ENCODE measurements around the gene GCNT4. TPM values are rescaled to one million over a fixed set of nuclear protein-coding genes. Genes with fewer than 3 reads are reported as not detected.

The GCNT4 gene
- total and polyA plus RNA-seq, 2 donors (not counting 3 experiments of a cell fraction or from before 2014, with no cell fraction given): not detected

DNA sequence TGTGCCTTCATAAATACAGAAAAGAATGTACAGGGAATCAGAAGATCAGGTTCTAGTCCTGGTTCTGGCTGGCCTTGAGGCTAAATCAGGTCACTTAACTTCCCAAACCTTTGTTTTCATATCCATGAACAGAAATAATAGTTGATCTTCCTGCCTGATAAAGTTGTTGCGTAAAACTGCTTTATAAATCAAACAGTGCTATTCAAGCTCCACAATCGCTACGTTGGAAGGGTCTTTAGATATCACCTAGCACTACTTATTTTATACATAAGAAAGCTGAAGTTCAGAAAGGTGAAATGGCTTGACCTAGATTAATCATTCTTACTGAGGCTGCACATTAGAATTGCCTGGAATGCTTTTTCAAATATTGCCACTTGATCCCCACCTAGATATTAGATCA is 36.3 kb upstream of the GCNT4 start:
- POLR2A ChIA-PET: no interaction called here
- BruUV-seq (replicated peaks): no TSS peak
- DNase-seq (ENCODE audit: low read depth, low spot score) (no peak), FAIRE-seq (no peak)
- intact Hi-C loops (cut with micrococcal nuclease) (no loop called here), dilution Hi-C loops (cut with MboI; ENCODE audit: extremely low pct_ligation_motif_present, low sequenced_read_pairs) (no loop called here)
- H3K9me1 ChIP-seq (replicated peaks; ENCODE audit: control insufficient read depth, extremely low read depth, insufficient read depth, low read length): no peaks in the 10 kb centered on the region
- H3K4me1 ChIP-seq (ENCODE audit: control insufficient read depth, extremely low read depth, insufficient read depth, low read length): no peaks in the 10 kb centered on the region
- H3K9me3 ChIP-seq (replicated peaks; ENCODE audit: control insufficient read depth, insufficient read depth, low read length): no peaks in the 10 kb centered on the region
- no peak overlapping the region for H2AFZ ChIP-seq (ENCODE audit: low read depth, low read length)
- H3K79me2 ChIP-seq (ENCODE audit: control insufficient read depth, insufficient read depth, low read length): no peaks in the 10 kb centered on the region
- H3K27ac ChIP-seq (ENCODE audit: insufficient read depth, low read depth, low read length): no peak overlapping the region
- no peaks in the 10 kb centered on the region for H3K36me3 ChIP-seq (ENCODE audit: control insufficient read depth in 2 of 2, extremely low read depth in 1 of 2, insufficient read depth in 2 of 2, low read length in 2 of 2)
- no peaks in the 10 kb centered on the region for H4K20me1 ChIP-seq (replicated peaks; ENCODE audit: control insufficient read depth, extremely low read depth, insufficient read depth, low read length)
- CTCF ChIA-PET: interaction anchor here (0.9 kb wide), 1 partner anchor 15 kb away, joined by 3 read pairs; no protein-coding TSS in a partner anchor
- no peak overlapping the region for H3K9ac ChIP-seq (replicated peaks; ENCODE audit: extremely low read depth, insufficient read depth, low read length)
- H3K4me2 ChIP-seq (ENCODE audit: insufficient read depth, low read length): no peak overlapping the region
- peaks cover 6 to 14% of the 10 kb centered on the region in 2 experiments for H3K27me3 ChIP-seq (ENCODE audit: control insufficient read depth in 2 of 2, insufficient read depth in 2 of 2, low read length in 2 of 2)
- no peak overlapping the region for H3K4me3 ChIP-seq (replicated peaks in 1 of 3; ENCODE audit: insufficient read depth in 1 of 3, low read depth in 1 of 3, low read length in 3 of 3)
- TF ChIP-seq MYC (IDR thresholded peaks at IDR 0.05; ENCODE audit: low read depth, low read length): no peak
- TF ChIP-seq, protein P1, sequence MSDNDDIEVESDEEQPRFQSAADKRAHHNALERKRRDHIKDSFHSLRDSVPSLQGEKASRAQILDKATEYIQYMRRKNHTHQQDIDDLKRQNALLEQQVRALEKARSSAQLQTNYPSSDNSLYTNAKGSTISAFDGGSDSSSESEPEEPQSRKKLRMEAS (IDR thresholded peaks at IDR 0.05; ENCODE audit: insufficient read depth, insufficient read length): no peak
- no peak for TF ChIP-seq GATA2 (IDR thresholded peaks at IDR 0.05; ENCODE audit: insufficient read depth, insufficient read length, low read depth, low read length)
- TF ChIP-seq POLR2AphosphoS5 (IDR thresholded peaks at IDR 0.05; ENCODE audit: insufficient read depth, low read depth, low read length): no peak
- TF ChIP-seq POLR2A (IDR thresholded peaks at IDR 0.05; ENCODE audit: low read depth, low read length): no peak
- TF ChIP-seq EZH2 (IDR thresholded peaks at IDR 0.05; ENCODE audit: borderline replicate concordance, low read depth, low read length, severe bottlenecking): no peak
- TF ChIP-seq, protein P2, sequence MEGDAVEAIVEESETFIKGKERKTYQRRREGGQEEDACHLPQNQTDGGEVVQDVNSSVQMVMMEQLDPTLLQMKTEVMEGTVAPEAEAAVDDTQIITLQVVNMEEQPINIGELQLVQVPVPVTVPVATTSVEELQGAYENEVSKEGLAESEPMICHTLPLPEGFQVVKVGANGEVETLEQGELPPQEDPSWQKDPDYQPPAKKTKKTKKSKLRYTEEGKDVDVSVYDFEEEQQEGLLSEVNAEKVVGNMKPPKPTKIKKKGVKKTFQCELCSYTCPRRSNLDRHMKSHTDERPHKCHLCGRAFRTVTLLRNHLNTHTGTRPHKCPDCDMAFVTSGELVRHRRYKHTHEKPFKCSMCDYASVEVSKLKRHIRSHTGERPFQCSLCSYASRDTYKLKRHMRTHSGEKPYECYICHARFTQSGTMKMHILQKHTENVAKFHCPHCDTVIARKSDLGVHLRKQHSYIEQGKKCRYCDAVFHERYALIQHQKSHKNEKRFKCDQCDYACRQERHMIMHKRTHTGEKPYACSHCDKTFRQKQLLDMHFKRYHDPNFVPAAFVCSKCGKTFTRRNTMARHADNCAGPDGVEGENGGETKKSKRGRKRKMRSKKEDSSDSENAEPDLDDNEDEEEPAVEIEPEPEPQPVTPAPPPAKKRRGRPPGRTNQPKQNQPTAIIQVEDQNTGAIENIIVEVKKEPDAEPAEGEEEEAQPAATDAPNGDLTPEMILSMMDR (IDR thresholded peaks at IDR 0.05; ENCODE audit: extremely low read depth in 1 of 2, insufficient read depth in 1 of 2, low read depth in 1 of 2, low read length in 2 of 2): no peak
- TF ChIP-seq FOS (IDR thresholded peaks at IDR 0.05; ENCODE audit: borderline replicate concordance, insufficient read depth, low read length): no peak
- TF ChIP-seq JUN (IDR thresholded peaks at IDR 0.05; ENCODE audit: borderline replicate concordance, insufficient read depth, insufficient read length, low read depth): no peak
